GM15510 (cell line): ENCODE data around the gene COA8.

Experiments
- POLR2A ChIP-seq: IDR thresholded peaks from 3 replicates; pipeline ENCODE4 v1.6.1; 2011; ENCODE audit warnings: borderline replicate concordance; ENCODE audit not compliant: insufficient read length; ENCODE audit errors: extremely low read depth

Gene COA8, protein sequence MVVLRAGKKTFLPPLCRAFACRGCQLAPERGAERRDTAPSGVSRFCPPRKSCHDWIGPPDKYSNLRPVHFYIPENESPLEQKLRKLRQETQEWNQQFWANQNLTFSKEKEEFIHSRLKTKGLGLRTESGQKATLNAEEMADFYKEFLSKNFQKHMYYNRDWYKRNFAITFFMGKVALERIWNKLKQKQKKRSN

DNA sequence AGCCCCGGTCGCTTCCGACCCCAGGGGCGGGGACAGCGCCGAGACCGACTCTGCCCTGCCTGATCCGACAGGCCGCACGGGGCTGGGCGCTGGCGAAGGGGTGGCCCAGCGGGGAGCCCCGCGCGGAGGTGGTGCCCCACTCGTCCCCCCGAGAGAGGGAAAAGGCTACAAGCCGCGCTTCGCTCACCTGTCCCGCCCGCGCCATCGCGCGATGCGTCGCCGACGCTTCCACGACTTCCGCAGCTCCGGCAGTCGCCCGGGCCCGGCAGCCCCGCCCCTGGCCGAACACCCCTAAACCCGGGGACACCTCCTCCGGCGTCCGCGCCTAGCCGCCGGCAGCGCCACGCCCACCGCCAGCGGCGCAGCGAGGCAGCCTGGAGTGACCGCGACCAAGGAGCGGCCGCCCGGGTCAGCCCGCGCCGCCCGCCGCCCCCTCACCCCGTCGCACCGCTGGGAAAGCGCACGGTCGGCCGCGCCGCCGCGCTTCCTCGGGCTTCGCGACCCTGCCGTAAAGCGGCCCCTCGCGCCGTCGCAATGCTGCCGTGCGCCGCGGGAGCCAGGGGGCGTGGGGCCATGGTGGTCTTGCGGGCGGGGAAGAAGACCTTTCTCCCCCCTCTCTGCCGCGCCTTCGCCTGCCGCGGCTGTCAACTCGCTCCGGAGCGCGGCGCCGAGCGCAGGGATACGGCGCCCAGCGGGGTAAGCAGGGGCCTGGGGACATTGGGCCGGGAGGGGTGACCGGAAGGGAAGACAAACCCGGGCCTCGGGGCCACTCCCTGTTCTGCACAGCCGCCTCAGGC, at the start of gene COA8, which contains the start of gene BAG5:
Gene COA8 (plus strand): TSS at position 532 of the 797 bp plus-strand sequence. CDS start 42 bp downstream, at position 574.
Gene BAG5 (minus strand): TSS at position 229 of the 797 bp plus-strand sequence. CDS start 1,493 bp downstream, outside the sequence.
- peak; percentile 68 for TF ChIP-seq POLR2A

DNA sequence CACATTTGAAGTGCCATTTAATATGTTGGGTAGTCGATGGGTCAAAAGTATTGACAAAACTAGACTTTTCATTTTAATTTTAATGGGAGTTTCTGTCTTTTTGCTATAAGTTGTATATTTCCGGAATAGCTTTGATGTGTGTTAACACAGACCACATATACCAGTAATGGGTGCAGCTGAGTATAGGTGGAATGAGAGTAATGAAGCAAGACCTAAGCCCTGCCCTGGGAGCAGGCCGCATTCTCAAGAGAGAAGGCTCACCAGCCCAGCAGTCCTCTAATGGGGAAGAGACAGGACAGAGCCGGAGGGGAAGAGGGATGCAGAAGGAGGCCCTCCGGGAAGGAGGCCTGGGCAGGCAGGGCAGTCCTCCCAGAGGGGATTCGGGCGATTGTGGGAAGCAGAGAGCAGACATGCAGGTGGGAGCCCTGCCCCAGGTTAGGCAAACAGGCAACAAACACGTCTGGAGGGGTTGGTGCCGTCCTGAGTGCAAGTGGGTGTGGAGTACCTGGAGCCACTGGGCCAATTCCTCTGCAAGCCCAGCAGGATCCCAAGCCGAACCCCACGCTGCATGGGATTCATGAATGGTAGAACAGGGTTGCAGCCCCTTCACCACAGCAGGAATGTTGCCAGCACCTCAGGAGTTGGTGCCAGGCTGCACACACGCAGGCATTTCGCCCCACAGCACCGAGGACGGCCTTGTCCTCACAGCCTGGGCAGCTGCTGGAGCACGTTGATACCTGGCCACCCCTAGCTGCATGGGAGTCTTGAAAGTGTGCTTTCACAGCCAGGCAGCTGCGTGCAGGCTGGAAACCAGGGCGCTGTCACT, 48.0 kb upstream of the COA8 start:
- no peak for TF ChIP-seq POLR2A

DNA sequence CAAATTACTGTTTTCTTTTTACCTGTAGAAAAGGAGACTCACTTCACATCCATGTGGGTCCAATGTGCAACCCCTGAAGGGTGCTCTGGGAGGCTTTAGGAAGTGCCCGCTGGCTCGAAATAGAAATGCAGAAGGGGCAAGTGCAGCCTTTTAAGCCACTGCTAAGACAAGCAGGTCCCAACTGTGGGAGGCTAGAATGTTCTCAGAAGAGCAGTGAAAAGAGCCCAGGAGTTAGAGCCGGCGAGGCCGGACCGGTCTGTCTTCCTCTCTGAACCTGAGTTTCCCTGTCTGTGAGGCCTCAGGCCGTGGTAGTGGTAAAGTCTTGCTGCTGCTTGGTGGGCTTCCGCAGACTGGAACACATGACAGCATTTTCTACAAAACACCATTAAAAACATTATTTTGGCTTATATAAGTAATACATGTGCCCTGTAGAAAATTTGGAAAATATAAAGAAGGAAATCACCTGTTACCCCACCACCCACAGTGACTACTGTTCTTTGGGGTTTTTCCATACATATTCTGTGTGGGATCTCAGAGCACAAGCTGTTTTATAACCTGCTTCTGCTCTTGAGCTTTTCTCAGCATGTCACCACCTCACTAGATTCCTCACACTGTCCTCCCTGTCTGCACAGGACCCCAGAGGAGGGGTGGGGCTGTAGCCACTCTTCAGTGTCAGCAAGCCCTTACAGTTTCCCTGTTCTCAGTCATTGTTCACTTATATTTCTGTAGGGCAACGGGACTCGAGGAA, 46.2 kb upstream of the COA8 start:
- TF ChIP-seq POLR2A = no peak

DNA sequence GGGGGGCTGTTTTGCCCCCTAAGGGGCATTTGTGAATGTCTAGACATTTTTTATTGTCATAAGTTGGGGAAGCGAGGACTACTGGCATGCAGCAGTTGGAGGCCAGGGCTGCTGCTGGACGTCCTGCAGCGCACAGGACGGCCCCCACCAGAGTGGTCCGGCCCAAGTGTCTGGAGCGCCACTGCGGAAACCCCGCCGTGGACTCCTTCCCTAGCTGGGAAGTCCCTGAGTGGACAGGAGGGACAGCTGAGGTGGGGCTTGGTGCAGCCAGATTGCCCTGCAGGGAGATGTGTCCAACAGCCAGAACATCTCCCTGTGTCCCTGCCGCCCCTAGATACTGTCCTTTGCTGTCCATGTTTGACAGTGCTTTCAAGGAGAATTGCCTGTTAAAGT, 45.6 kb upstream of the COA8 start:
- no peak for TF ChIP-seq POLR2A

DNA sequence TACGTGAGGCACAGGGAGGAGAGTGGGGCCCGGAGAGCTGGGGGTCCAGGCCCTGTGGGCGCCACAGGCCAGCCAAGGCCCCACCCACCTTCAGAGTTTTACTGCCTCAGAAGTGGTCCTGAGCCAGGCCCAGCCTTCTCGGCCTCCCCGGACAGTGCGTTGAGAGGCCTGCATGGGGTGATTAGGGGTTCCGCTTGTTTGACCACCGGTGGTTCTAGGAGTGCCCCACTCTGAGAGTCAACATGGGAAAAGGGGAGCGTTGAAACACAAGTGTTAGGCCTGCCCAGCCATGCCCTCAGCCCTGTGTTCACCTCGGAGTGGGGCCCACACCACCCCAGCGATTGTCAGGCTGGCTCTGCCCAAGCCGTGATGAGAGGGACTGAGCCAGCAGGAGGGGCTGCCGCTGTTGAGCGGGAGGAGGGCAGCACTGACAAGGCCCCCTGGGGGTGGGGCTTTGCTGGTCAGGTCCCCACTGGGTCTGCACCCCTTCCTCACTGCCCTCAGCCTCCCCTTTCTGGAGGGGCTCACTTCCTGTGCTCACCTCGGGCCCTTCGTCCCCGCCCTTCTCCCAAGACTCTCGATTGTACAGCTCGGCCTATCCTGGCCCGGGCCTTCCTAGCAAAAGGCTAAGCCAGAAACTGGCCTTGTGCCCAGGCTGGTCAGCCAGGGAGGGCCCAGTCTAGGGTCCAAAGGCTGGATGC, 44.9 kb upstream of the COA8 start:
- no peak for TF ChIP-seq POLR2A

DNA sequence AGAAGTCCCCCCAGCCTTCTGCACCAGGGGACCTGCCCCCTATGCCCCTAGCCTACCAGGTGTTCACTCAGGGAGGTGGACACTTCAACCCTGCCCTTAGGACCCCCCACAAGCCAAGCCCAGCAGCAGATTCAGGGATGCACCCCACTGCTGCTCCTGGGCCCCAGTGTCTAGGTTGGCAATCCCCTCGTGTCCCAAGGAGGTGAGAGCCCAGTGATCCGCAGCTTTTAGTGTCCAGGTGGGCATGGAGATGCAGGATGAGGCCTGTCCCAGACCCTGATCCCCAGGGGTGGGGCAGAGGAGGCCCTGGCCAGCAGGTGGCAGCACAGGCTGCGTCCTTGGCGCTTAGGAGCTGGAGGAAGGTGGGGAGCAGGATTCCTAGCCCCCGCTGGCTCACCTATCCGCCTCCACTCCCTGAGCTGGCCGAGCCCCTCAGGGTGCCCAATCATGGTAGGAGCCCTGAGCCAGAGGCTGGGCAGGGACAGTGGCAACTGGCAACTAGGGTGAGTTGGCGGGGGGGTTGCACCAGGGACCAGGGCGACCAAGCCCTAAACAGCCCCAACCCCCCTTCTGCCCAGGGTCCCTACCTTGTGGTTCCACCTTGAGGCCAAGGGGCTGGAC, 44.2 kb upstream of the COA8 start:
- TF ChIP-seq POLR2A = no peak

DNA sequence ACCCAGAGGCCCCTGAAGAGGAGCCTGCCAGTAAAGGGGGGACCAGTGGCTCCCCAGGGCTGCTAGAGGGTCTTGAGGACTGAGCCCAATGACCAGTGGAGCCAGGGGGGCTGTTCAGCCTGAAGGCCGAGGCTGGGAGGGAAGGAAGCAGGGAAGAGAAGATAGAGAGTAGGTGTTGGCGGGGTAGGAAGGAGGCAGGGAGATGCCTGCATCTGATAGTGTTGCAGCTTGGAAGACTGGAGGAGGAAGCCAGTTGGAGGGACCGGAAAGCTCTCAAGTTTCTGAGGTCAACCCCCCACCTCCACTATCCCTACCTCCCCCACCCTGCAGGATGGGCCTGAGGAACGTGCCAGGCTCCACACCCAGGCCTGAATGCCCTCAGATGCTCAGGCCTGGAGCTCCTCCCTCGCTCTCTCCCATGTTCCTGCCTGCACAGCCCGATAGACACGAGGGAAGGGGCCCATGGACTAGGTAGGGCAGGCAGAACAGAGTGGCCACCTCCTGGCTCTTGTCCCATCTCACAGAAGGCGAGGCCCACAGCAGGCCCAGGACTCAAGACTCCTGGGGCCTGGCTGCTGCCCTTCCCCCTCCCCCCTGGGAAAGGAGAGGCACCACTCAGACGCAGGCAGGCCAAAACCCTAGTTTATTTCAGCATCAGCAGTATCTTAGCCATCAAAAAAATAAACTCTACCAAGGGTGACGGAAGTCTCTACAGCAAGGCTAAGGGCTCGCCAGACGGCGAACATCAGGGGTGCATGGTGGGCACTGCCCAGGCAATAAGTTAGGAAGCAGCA, 43.5 kb upstream of the COA8 start:
- TF ChIP-seq POLR2A = no peak

DNA sequence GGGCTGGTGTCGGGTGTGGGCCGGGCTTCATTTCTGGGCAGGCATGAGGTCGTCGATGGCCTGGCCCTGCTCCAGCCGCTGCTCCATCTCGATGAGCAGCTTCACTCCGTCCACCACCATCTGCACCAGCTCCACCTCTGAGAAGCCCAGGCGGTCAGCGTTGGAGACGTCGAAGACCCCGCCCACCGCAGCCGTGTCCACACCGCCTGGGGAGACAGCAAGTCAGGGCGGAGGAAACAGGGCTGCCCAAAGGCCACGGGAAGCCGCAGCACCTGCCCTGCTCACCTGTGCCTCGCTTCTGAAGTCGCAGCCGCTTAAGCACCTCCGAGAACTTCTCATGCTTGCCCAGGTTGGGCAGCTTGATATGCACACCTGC, 42.9 kb upstream of the COA8 start:
- no peak for TF ChIP-seq POLR2A

DNA sequence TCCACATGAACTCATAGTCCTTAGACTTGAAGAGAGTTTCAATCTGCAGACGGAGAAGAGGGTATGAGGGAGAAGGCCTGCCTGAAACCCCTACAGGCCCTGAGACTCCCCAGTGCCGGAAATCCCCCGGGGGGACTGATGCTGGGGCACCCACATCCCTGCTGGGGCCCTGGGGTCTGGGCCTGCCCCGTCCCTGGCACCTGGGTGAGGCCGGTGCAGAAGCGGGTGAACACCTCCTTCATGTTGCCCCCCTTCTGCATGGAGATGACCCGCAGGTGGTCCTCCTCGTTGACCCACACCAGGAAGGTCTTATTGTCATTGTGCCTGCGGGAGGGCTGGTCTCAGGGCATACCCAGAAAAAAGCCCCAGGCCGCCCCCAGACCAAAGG, 42.5 kb upstream of the COA8 start:
- no peak for TF ChIP-seq POLR2A

DNA sequence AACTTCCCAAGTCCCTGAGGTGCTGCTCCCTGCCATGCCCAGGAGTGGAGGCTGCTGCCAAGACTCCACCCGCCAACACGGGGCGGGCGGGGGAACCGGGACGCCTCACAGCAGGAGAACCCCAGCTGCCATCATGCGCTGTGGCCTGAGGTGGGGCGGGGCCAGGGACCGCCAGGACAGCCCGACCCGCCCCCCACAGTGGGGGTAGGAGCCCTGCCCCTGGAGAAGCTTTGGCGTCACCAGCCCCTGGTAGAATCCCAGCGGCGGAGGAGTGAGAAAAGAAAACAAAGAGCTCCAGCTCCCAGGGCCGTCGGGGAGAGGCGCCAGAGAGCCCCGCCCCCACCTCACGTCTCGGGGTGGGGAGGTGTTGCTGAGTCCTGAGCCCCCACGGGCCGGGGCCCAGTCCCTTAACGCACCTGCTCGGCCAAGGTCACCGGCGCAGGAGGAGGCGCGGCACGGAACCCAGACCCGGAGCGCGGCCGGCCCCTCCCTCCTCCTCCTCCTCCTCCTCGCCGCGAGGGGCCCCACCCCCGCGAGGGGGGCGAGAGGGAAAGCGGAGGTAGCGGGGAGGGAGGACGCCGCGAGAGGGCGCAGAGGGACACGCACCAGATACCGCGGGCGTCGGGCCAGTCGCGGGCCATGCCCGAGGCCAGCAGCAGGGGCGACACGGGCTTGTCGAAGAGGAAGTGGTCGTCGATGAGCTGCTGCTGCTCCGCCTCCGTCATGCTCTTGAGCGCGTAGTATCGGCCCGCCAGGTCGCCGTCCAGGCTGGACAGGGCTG, 41.9 kb upstream of the COA8 start:
- TF ChIP-seq POLR2A = no peak

DNA sequence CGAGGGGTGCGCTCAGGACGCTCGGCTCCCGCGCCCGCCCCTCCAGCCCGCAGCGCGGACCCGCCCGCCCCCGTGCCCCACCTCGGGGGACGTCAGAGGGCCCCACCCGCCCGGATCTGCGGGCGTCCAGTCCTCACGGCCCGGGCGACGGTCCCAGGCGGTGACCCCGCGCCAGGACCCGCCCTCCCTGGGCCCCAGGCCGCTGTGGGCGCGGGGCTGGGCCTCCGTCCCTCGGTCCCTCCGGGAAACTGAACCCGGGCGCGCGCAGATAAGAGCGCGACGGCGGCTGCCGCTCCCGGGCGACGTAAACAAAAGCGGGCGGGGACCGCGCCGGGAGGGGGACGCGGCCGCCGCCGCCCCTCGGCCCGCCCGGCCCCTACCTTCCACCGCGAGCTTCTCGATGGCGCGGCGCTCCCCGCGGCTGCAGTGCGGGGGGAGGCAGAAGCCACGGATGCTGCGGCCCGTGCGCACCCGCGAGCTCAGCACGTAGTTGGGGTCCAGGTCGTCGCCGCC, 41.3 kb upstream of the COA8 start:
- TF ChIP-seq POLR2A = no peak
